Measurements from ENCODE around the gene BRAF. TPM values are rescaled to one million over a fixed set of nuclear protein-coding genes. Genes with fewer than 3 reads are reported as not detected.
"Not testable (repeated sequence)": the region's sequence is repeated elsewhere in the genome, so short reads cannot be mapped to it uniquely, and the experiment has no call there.

The BRAF gene
- total RNA-seq, 1 donor from 2014 or later, result 40.2 TPM

DNA sequence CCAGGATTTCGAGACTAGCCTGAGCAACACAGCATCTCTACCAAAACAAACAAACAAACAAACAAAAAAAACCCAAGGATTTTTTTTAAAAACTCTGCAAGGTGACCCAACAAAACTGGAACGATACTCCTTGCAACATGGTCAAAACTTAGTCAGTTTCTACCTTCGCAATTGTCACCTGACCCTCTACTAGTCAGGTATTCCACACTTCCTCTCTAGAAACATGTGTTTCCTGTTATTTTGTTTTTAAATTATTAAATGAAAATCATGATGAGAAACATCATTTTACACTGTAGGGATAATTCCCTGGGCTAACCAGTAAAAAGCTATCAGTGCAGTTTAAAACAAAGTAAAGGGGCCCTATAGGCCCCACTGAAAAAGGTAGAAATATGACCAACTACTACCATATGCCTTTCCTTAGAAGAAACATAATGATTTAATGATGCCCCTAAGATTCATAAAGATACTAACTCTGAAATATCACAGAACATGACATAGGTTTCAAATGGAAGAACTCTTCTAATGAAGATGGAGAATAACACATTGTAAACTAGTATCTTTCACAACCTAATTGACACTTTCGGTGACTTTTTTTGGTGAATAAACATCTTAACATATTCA, 8.7 kb downstream of the BRAF start:
- no peak overlapping the region for H3K27ac ChIP-seq
- ATAC-seq, result no peak
- H3K4me3 ChIP-seq, result no peak overlapping the region
- no peaks in the 10 kb centered on the region for H3K27me3 ChIP-seq
- no peak for DNase-seq
- TF ChIP-seq, protein P1, sequence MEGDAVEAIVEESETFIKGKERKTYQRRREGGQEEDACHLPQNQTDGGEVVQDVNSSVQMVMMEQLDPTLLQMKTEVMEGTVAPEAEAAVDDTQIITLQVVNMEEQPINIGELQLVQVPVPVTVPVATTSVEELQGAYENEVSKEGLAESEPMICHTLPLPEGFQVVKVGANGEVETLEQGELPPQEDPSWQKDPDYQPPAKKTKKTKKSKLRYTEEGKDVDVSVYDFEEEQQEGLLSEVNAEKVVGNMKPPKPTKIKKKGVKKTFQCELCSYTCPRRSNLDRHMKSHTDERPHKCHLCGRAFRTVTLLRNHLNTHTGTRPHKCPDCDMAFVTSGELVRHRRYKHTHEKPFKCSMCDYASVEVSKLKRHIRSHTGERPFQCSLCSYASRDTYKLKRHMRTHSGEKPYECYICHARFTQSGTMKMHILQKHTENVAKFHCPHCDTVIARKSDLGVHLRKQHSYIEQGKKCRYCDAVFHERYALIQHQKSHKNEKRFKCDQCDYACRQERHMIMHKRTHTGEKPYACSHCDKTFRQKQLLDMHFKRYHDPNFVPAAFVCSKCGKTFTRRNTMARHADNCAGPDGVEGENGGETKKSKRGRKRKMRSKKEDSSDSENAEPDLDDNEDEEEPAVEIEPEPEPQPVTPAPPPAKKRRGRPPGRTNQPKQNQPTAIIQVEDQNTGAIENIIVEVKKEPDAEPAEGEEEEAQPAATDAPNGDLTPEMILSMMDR (IDR thresholded peaks at IDR 0.05), result no peak
- no peaks in the 10 kb centered on the region for H3K36me3 ChIP-seq
- no peaks in the 10 kb centered on the region for H3K9me3 ChIP-seq
- intact Hi-C loops (cut with DNase I), result no loop called here
- H3K4me1 ChIP-seq, result peaks cover 17% of the 10 kb centered on the region

GRCh38 chr7:140914083-140914482, 10.6 kb downstream of the BRAF start:
- intact Hi-C loops (cut with DNase I), result no loop called here
- TF ChIP-seq, protein P1 (IDR thresholded peaks at IDR 0.05), result no peak
- no peaks in the 10 kb centered on the region for H3K27me3 ChIP-seq
- ATAC-seq (no peak), DNase-seq (no peak)
- peaks cover 10% of the 10 kb centered on the region for H3K4me1 ChIP-seq
- no peak overlapping the region for H3K27ac ChIP-seq
- H3K4me3 ChIP-seq, result no peak overlapping the region
- no peaks in the 10 kb centered on the region for H3K9me3 ChIP-seq
- H3K36me3 ChIP-seq, result no peaks in the 10 kb centered on the region

DNA sequence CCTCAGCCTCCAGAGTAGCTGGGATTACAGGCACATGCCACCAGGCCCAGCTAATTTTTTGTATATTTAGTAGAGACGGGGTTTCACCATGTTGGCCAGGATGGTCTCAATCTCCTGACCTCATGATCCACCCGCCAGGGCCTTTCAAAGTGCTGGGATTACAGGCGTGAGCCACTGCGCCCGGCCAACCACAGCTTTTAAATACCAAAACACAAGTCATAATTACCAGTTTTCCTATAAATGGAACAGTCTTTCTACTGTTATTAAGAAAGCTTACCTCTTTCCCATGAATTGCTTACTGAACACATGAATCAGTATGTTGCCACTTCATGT, 11.2 kb downstream of the BRAF start:
- H3K27me3 ChIP-seq; intact Hi-C loops (cut with DNase I); H3K4me1 ChIP-seq; H3K36me3 ChIP-seq; DNase-seq; H3K9me3 ChIP-seq; H3K4me3 ChIP-seq; ATAC-seq: not testable (repeated sequence)
- H3K27ac ChIP-seq, result peak overlapping the region; percentile 7

- DNase-seq (no peak), ATAC-seq (no peak)
- Histone ChIP-seq H3K27ac (no peak overlapping the region), H3K27me3 (no peaks in the 10 kb centered on the region), H3K9me3 (no peaks in the 10 kb centered on the region), H3K4me3 (no peak overlapping the region), H3K36me3 (no peaks in the 10 kb centered on the region), H3K4me1 (peaks cover 10% of the 10 kb centered on the region)
- TF ChIP-seq, protein P1 (IDR thresholded peaks at IDR 0.05), result no peak
- intact Hi-C loops (cut with DNase I), result no loop called here
Measured at GRCh38 chr7:140911746-140912145, 13.0 kb downstream of the BRAF start.

DNA sequence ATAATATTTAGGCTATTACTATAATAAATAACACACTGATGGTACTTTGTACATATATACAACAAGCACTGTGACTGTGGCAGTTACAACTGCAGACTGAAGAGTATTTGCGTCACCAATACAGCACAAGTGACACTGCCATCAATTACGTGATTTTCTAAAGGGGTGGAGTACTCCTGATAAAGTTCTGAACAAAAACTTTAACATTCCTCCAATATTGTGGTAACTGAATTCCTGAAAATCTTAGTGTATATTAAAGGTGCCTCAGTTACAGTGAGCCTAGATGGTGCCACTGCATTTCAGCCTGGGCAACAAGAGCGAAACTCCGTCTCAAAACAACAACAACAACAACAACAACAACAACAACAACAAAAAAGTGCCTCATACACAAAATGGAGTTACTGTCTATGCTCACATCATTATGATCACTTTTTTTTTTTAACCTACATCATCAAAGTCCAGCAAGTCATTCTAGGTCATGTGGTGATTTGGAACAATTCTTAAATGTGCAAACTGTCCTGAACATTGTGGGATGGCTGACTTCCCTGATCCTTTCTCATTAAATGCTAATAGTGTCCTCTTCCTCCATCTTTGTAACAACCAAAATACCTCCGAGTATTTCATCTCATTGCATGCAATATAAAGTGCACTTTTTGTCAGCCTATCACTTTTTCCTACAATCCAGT, 15.1 kb downstream of the BRAF start:
- peaks cover 4% of the 10 kb centered on the region for H3K4me1 ChIP-seq
- ATAC-seq, result no peak
- no peak overlapping the region for H3K4me3 ChIP-seq
- no peaks in the 10 kb centered on the region for H3K36me3 ChIP-seq
- intact Hi-C loops (cut with DNase I), result no loop called here
- DNase-seq, result no peak
- TF ChIP-seq, protein P1 (IDR thresholded peaks at IDR 0.05), result no peak
- H3K9me3 ChIP-seq, result no peaks in the 10 kb centered on the region
- no peak overlapping the region for H3K27ac ChIP-seq
- H3K27me3 ChIP-seq, result no peaks in the 10 kb centered on the region

DNA sequence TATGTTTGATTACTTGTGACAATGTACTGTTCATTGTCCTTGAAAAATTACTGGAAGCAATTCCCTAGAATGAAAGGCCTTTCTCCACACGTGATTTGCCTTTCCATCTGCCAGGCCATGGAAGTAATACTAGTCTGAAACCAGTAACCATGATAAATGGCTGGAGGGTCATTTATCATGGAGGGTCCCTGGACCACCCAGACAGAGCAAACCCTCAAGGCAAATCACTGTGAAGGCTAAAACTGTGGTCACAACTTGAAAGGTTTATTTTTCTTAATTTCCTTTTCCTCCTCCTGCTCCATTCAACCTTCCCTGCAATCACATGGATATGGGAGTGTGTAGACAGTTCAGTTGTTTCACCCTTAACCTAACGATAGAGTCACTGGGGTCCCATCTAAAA, 16.4 kb downstream of the BRAF start:
- TF ChIP-seq, protein P1 (IDR thresholded peaks at IDR 0.05), result no peak
- Histone ChIP-seq H3K4me3 (no peak overlapping the region), H3K4me1 (peaks cover 4% of the 10 kb centered on the region), H3K36me3 (no peaks in the 10 kb centered on the region), H3K9me3 (no peaks in the 10 kb centered on the region), H3K27ac (no peak overlapping the region), H3K27me3 (no peaks in the 10 kb centered on the region)
- DNase-seq, result no peak
- intact Hi-C loops (cut with DNase I), result no loop called here
- ATAC-seq, result no peak
